K562 (cell line): ENCODE results near the gene DPM1. TPM values are rescaled to one million over a fixed set of nuclear protein-coding genes. Genes with fewer than 3 reads are reported as not detected.

Source experiments
- ATAC-seq: fragments of 200-7000 bp; cut with Tn5 transposase; 3 replicates; pipeline ENCODE4 v1.9.1; 2020; ENCODE audit warnings: moderate library complexity
- BruUV-seq: library from RNA; stranded (reverse); fragments of 400-500 nt; replicated peaks from 2 replicates; lab custom pipeline; 2021; lab: Mats Ljungman, UMichigan
- CTCF ChIA-PET: fragments of 300-600 bp; formaldehyde crosslinking; extraction: SDS; loops from one replicate; lab custom pipeline; 2021; ENCODE audit warnings: low intra/inter-chr PET ratio; lab: Yijun Ruan, JAX
- POLR2A ChIA-PET: fragments of 300-600, 350-650 bp; sonication (Branson Sonifier 250); formaldehyde crosslinking; extraction: SDS; loops from one replicate; lab custom pipeline; 2021; ENCODE audit warnings: antibody characterized with exemption, inconsistent platforms; lab: Yijun Ruan, JAX
- DNase-seq, 4 experiments: peaks; one replicate each; pipeline versions ENCODE4 v3.0.0 to v3.0.0-alpha.2; 2011 to 2018; ENCODE audit warnings: low spot score in 3 of 4, mixed read lengths in 3 of 4; ENCODE audit errors: extremely low read depth in 1 of 4
- FAIRE-seq: peaks from 2 replicates; lab custom pipeline; 2011; peaks lifted over from hg19 to GRCh38; lab: Jason Lieb, UNC
- H2AFZ ChIP-seq: 2 replicates; pipeline ENCODE4 v1.6.0; 2011; ENCODE audit warnings: low read depth, low read length, control low read depth, inconsistent platforms
- H3K27ac ChIP-seq: fragments of 200-600 bp; 3 replicates; pipeline ENCODE4 v1.8.0; 2011; ENCODE audit warnings: low read depth, mild to moderate bottlenecking, control low read depth, inconsistent platforms, low read length, moderate library complexity, mixed read lengths; ENCODE audit errors: extremely low read depth
- H3K27me3 ChIP-seq, 2 experiments: fragments of 300-600 bp in 1 of 2; 2 replicates in 1 of 2; 3 replicates in 1 of 2; pipeline versions ENCODE4 v1.6.0 to v1.8.0; 2011; ENCODE audit warnings: inconsistent platforms in 2 of 2, low read length in 2 of 2, mild to moderate bottlenecking in 1 of 2, mixed read lengths in 1 of 2, moderate library complexity in 1 of 2; ENCODE audit not compliant: control insufficient read depth in 2 of 2, insufficient read depth in 2 of 2
- H3K36me3 ChIP-seq: fragments of 300-600 bp; 3 replicates; pipeline ENCODE4 v1.8.0; 2011; ENCODE audit warnings: mild to moderate bottlenecking, low read length, inconsistent platforms; ENCODE audit not compliant: control insufficient read depth, insufficient read depth
- H3K4me1 ChIP-seq, 2 experiments: fragments of 200-600 bp in 1 of 2; replicated peaks in 1 of 2; 2 replicates in 1 of 2; 3 replicates in 1 of 2; pipeline versions ENCODE4 v1.5.1 to v1.8.0; 2011; ENCODE audit warnings: inconsistent platforms in 2 of 2, low read length in 2 of 2, mild to moderate bottlenecking in 1 of 2, mixed read lengths in 1 of 2, moderate library complexity in 1 of 2; ENCODE audit not compliant: control insufficient read depth in 2 of 2, insufficient read depth in 2 of 2
- H3K4me2 ChIP-seq: 2 replicates; pipeline ENCODE4 v1.6.1; 2011; ENCODE audit warnings: low read length, control low read depth, inconsistent platforms, mixed read lengths; ENCODE audit not compliant: insufficient read depth
- H3K4me3 ChIP-seq: fragments of 200-600 bp; sonication (generic), shearing (Covaris generic); 2 replicates; pipeline ENCODE4 v1.5.1; 2016; ENCODE audit warnings: control low read depth, inconsistent platforms
- H3K79me2 ChIP-seq: fragments of 200-600 bp; 3 replicates; pipeline ENCODE4 v1.8.0; 2011; ENCODE audit warnings: low read length, inconsistent platforms; ENCODE audit not compliant: control insufficient read depth, insufficient read depth
- H3K9ac ChIP-seq, 2 experiments: 2 replicates each; pipeline versions ENCODE4 v1.6.0 to v1.6.1; 2011; ENCODE audit warnings: low read depth in 2 of 2, low read length in 2 of 2, control low read depth in 1 of 2, inconsistent platforms in 1 of 2, mild to moderate bottlenecking in 1 of 2, mixed read lengths in 1 of 2; ENCODE audit not compliant: insufficient read depth in 1 of 2
- H3K9me1 ChIP-seq: one replicate; pipeline ENCODE4 v1.6.0; 2011; ENCODE audit warnings: inconsistent platforms, mild to moderate bottlenecking, low read length, moderate library complexity; ENCODE audit not compliant: control insufficient read depth, insufficient read depth
- H3K9me3 ChIP-seq: replicated peaks from 2 replicates; pipeline ENCODE4 v1.5.1; 2011; ENCODE audit warnings: low read depth, low read length, inconsistent platforms; ENCODE audit not compliant: control insufficient read depth, insufficient read depth
- H4K20me1 ChIP-seq: replicated peaks from 2 replicates; pipeline ENCODE4 v1.6.1; 2011; ENCODE audit warnings: low read length, inconsistent platforms, mixed read lengths; ENCODE audit not compliant: control insufficient read depth, insufficient read depth
- CBFA2T3 ChIP-seq: fragments of 450-650 bp; IDR thresholded peaks from 2 replicates; pipeline ENCODE4 v1.6.1; 2017
- CEBPG ChIP-seq, 3 experiments: fragments of 200-800 bp in 1 of 3; sonication (Bioruptor generic) in 1 of 3; sonication (generic) in 1 of 3; formaldehyde crosslinking in 1 of 3; IDR thresholded peaks in 2 of 3; conservative IDR thresholded peaks in 1 of 3; 2 replicates each; pipeline versions ENCODE4 v1.6.1 to v1.8.0; 2016 to 2022; ENCODE audit warnings: missing compliant biosample characterization in 2 of 3, missing genetic modification characterization in 2 of 3, mild to moderate bottlenecking in 1 of 3, missing genetic modification reagents in 1 of 3
- KAT2B ChIP-seq: IDR thresholded peaks from one replicate; pipeline ENCODE4 v1.6.1; 2012; ENCODE audit warnings: low read depth, mild to moderate bottlenecking, control low read depth, inconsistent platforms, low read length, moderate library complexity
- NCOA6 ChIP-seq: fragments of 450-650 bp; IDR thresholded peaks from 2 replicates; pipeline ENCODE4 v1.6.1; 2017; ENCODE audit warnings: mild to moderate bottlenecking
- NFXL1 ChIP-seq: fragments of 450-650 bp; formaldehyde crosslinking; IDR thresholded peaks from 2 replicates; pipeline ENCODE4 v1.4.0; 2021; ENCODE audit warnings: mild to moderate bottlenecking
- RBM15 ChIP-seq: fragments of 200-400 bp; formaldehyde crosslinking; IDR thresholded peaks from 2 replicates; pipeline ENCODE4 v1.6.1; 2018; ENCODE audit warnings: mild to moderate bottlenecking, low read length, moderate library complexity; ENCODE audit not compliant: insufficient read depth
- ZNF184 ChIP-seq: sonication (generic); formaldehyde crosslinking; IDR thresholded peaks from 2 replicates; pipeline ENCODE4 v1.5.0; 2020; ENCODE audit warnings: missing genetic modification reagents
- ZNF518B ChIP-seq: fragments of 250-450 bp; sonication (Bioruptor Pico); IDR thresholded peaks from 2 replicates; pipeline ENCODE4 v1.5.0; 2021; ENCODE audit warnings: mild to moderate bottlenecking, moderate library complexity
- WGBS: fragments of 100-300 bp; shearing (Covaris generic); methylation state at CpG from one replicate; pipeline ENCODE4 v1.1.6; 2016; ENCODE audit warnings: low coverage, mixed read lengths; ENCODE audit not compliant: insufficient coverage; ENCODE audit errors: missing lambda C conversion rate; 5-methylcytosine and 5-hydroxymethylcytosine counted together
- in situ Hi-C: fragments of 300-500 bp; cut with MboI; formaldehyde crosslinking; loops from 4 replicates; pipeline ENCODE4 v1.15.0; 2018; ENCODE audit warnings: inconsistent platforms, mixed read lengths
- intact Hi-C: fragments of 100-400 bp; cut with micrococcal nuclease; formaldehyde crosslinking; loops from 2 replicates; pipeline ENCODE4 v1.14.2; 2022
- polyA plus RNA-seq, 8 experiments: library from polyadenylated mRNA; depleted of rRNA in 4 of 8; stranded (reverse) in 5 of 8; unstranded in 3 of 8; fragments of >200 nt; fragmentation: Nextera tagmentation in 2 of 8; fragmentation: Illumina TruSeq in 1 of 8; extraction: Ambion mirVana in 2 of 8; extraction: Trizol in 1 of 8; gene quantifications; 2 replicates each; pipeline versions ENCODE4 v1.2.1 to v1.2.3, GENCODE V29; 2011 to 2014; ENCODE audit warnings: inconsistent platforms in 1 of 8, missing spikeins in 1 of 8
- total RNA-seq, 7 experiments: library from RNA; depleted of rRNA in 6 of 7; stranded (reverse); fragments of >200 nt in 6 of 7; fragmentation: Illumina TruSeq in 2 of 7; extraction: Trizol in 2 of 7; gene quantifications; 2 replicates each; pipeline versions ENCODE4 v1.2.1 to v1.2.3, GENCODE V29; 2011 to 2021; ENCODE audit warnings: low replicate concordance in 1 of 7
- TF ChIP-seq, protein P1 (sequence below): fragments of 450-650 bp; formaldehyde crosslinking; IDR thresholded peaks from 2 replicates; pipeline ENCODE4 v1.4.0; 2020; ENCODE audit warnings: mild to moderate bottlenecking, mixed read lengths

The DPM1 gene
- total and polyA plus RNA-seq, 9 of the 15 experiments (the other 6 are each of a cell fraction or from before 2014, with no cell fraction given): 75.2 to 190 (median 153) TPM

GRCh38 chr20:50933589-50933988 is 24.7 kb downstream of the DPM1 start (continued):
- TF ChIP-seq, protein P1, sequence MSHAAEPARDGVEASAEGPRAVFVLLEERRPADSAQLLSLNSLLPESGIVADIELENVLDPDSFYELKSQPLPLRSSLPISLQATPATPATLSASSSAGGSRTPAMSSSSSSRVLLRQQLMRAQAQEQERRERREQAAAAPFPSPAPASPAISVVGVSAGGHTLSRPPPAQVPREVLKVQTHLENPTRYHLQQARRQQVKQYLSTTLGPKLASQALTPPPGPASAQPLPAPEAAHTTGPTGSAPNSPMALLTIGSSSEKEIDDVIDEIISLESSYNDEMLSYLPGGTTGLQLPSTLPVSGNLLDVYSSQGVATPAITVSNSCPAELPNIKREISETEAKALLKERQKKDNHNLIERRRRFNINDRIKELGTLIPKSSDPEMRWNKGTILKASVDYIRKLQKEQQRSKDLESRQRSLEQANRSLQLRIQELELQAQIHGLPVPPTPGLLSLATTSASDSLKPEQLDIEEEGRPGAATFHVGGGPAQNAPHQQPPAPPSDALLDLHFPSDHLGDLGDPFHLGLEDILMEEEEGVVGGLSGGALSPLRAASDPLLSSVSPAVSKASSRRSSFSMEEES (CRISPR knock-in tag): no peak

DNA sequence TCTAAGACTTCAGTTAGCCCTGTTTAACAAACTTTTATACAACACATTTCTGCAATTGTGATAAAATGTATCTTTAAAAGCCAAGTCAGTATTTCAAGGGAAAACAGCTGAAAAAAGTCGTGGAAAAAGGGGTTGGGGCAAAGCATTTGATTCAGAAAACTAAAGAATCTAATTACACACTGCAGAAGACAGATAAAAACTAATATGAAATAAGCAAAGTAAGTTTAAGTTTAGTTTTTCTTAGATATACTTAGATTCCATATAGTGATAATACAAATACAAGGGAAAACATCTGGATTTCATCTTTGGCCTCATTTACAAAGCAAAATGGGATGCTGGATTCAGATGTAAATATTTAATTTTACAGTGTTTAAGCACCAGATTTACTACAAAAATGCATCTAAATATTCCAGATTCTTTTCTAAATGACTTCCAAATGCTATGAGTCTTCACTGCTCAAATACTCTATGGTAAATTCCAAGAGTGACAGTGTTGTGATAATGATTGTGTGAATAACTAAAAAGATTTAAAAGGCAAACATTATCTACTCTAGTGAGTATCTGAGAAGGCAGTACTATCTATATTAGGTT is 25.5 kb downstream of the DPM1 start:
- no peak overlapping the region for H3K27ac ChIP-seq
- no peak for TF ChIP-seq CBFA2T3
- TF ChIP-seq CEBPG (CRISPR knock-in tag; IDR thresholded peaks at IDR 0.05): no peak
- no peak for TF ChIP-seq CEBPG (tag; conservative IDR thresholded peaks at IDR 0.05 in 1 of 2, IDR thresholded peaks at IDR 0.05 in 1 of 2)
- TF ChIP-seq ZNF518B (CRISPR knock-in tag): 0 out of 2 replicates have a peak, but pooled peaks have one; percentile 36
- no peak for TF ChIP-seq ZNF184 (CRISPR knock-in tag)
- TF ChIP-seq NFXL1 (CRISPR knock-in tag): no peak
- TF ChIP-seq NCOA6: no peak
- TF ChIP-seq RBM15: no peak
- no peak for TF ChIP-seq KAT2B
- peak; percentile 44 for FAIRE-seq
- H3K9ac ChIP-seq: 0 out of 4 replicates have a peak overlapping the region, but pooled peaks of 1 of the 2 experiments have one; percentile 92
- in situ Hi-C loops: loop anchor here (10.0 kb wide), 1 partner anchor 118 kb away; no protein-coding TSS in a partner anchor
- peaks cover 30% of the 10 kb centered on the region for H3K79me2 ChIP-seq
- ChIA-PET CTCF (no interaction called here), POLR2A (interaction anchor here (0.7 to 4.7 kb wide), 5 partner anchors 10 to 31 kb away, joined by 3 to 30 read pairs (median 4); no protein-coding TSS in a partner anchor)
- DNase-seq: no peak
- no peak overlapping the region for H3K4me3 ChIP-seq
- no peaks in the 10 kb centered on the region for H3K9me1 ChIP-seq
- intact Hi-C loops: no loop called here
- H3K36me3 ChIP-seq: peaks cover 72% of the 10 kb centered on the region
- H2AFZ ChIP-seq: no peak overlapping the region
- 53% methylated on average over 1 of the region's 1 CpG for WGBS
- peaks cover 10% of the 10 kb centered on the region for H4K20me1 ChIP-seq
- H3K27me3 ChIP-seq: no peaks in the 10 kb centered on the region
- no peak overlapping the region for H3K4me2 ChIP-seq
- BruUV-seq: no TSS peak
- no peaks in the 10 kb centered on the region for H3K9me3 ChIP-seq
- ATAC-seq: no peak
- peaks cover 12 to 19% of the 10 kb centered on the region in 2 experiments for H3K4me1 ChIP-seq
